Measurements from ENCODE around the gene CCDC186. TPM values are rescaled to one million over a fixed set of nuclear protein-coding genes. Genes with fewer than 3 reads are reported as not detected.

The CCDC186 gene
- total RNA-seq (10 to 100 TPM; 10.5 to 16.5 (median 11.4) TPM), polyA plus RNA-seq (1 to 10 TPM; 1.9 to 8.9 (median 3.8) TPM)
- long read RNA-seq, donor 1, partial matches to known transcripts, result 4 of 7 reads
- long read RNA-seq, donor 1, other reads (novel, unspliced or antisense), result 2 of 7 reads
- long read RNA-seq, donor 2, partial matches to known transcripts, result 3 of 7 reads
- long read RNA-seq, donor 2, other reads (novel, unspliced or antisense), result 2 of 7 reads

DNA sequence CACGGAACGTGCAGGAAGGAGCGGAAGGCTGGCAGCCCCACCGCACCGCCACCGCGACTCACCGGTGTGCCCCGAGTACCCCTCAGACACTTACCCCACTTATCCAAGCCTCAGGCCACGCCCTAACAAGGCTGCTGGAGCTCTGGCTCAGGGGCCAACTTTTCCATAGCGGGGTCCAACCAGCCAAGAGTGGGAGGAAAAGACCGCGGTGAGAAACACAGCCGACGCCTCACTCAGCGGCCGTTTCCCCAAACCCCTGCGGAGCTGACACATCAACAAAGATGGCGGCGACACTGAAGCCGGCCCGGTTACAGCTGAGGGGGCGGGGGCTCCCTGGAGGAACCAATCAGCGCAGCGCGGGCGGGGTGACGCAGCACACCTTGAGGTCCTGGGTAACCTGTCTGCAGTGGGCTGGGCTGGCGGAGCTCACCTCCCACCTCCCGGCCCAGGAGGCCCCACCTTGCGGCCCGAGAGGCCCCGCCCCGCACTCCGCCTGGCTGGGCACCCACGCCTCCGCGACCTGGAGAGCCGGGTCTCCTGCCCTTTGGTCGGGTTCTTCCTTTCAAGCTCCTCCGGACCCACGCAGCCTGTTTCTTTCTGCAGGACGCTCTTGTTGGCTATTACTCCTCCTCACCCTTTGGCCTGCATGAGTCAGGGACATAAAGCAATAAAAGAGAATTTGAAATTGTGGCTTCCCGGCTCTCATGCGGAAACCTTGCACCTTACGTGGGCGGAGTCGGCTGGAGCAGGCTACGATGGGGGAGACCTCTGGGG is at the start of gene CCDC186:
TSS of gene CCDC186 (minus strand) at position 283 of the 774 bp plus-strand sequence. CDS start 10,935 bp downstream, outside the sequence.
- Histone ChIP-seq H3K27ac (peak within 1 kb of the TSS; percentile 93), H3K4me3 (peak within 1 kb of the TSS; percentile 88), H3K9me3 (peaks cover 14% of the 10 kb centered on the region), H3K27me3 (ENCODE audit: insufficient read depth in 3 of 3, low read length in 2 of 3) (no peaks in the 10 kb centered on the region), H3K36me3 (ENCODE audit: insufficient read depth in 1 of 2, low read depth in 1 of 2) (peaks cover 0 to 18% of the 10 kb centered on the region in 2 donors), H3K4me1 (peaks cover 7% of the 10 kb centered on the region)
- 0% methylated on average over 44 to 49 of the region's 49 CpGs for WGBS, 3 donors
- ATAC-seq (peak; percentile 98 to 99 (median 99)), DNase-seq (peak; percentile 94 to 96)
- intact Hi-C loops (cut with DNase I), result loop anchor here in 1 of 2 donors (10.0 kb wide), 1 partner anchor 91 kb away; no protein-coding TSS in a partner anchor
- TF ChIP-seq, protein P1, sequence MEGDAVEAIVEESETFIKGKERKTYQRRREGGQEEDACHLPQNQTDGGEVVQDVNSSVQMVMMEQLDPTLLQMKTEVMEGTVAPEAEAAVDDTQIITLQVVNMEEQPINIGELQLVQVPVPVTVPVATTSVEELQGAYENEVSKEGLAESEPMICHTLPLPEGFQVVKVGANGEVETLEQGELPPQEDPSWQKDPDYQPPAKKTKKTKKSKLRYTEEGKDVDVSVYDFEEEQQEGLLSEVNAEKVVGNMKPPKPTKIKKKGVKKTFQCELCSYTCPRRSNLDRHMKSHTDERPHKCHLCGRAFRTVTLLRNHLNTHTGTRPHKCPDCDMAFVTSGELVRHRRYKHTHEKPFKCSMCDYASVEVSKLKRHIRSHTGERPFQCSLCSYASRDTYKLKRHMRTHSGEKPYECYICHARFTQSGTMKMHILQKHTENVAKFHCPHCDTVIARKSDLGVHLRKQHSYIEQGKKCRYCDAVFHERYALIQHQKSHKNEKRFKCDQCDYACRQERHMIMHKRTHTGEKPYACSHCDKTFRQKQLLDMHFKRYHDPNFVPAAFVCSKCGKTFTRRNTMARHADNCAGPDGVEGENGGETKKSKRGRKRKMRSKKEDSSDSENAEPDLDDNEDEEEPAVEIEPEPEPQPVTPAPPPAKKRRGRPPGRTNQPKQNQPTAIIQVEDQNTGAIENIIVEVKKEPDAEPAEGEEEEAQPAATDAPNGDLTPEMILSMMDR (IDR thresholded peaks at IDR 0.05), result no peak

DNA sequence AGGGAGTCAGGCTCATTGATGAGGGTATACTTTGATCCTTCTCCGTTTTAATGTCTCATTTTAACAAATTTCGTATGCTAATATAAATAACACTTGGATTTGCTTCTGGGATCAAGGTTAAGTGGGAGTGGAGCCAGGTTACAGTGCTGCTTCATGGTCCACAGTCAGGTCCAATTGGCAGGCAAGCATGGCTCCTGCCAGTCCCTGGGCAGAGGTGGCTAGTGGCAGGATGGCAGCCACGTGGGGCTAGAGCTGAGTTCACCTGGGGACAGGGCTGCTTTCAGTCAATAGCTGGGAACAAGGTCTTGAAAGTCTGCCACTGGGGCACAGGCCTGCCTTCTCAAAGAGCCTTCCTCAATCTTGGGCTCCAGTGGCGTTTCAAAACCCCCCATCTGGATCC is 49.1 kb upstream of the CCDC186 start:
- peak in 2 of 4 donors; percentile 58 to 74 for ATAC-seq
- 31 to 42% (median 37%) methylated on average over 4 of the region's 4 CpGs for WGBS, 3 donors
- DNase-seq, result no peak

DNA sequence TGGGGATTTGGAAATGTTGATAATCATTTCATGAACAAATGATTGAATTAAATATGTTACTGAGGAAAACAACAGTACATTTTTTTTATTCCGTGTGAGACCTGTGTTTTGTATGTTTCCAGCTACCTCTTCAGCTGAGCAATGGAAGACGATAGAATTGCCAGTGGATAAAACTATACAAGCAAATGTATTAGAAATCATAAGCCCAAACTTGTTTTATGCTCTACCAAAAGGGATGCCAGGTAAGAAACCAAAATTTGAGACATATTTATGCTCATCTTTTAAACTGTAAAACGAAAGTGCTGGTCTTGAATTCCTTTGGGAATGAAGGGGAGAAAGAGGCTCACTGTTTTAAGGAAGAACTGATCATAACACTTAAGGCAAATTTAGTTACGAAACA is 47.2 kb upstream of the CCDC186 start:
- peaks cover 3% of the 10 kb centered on the region for H3K4me1 ChIP-seq
- no peaks in the 10 kb centered on the region for H3K27me3 ChIP-seq (ENCODE audit: insufficient read depth in 3 of 3, low read length in 2 of 3)
- no peak for ATAC-seq
- TF ChIP-seq, protein P1 (IDR thresholded peaks at IDR 0.05), result no peak
- WGBS, 3 donors, result 75 to 78% (median 76%) methylated on average over 4 of the region's 4 CpGs
- no peaks in the 10 kb centered on the region for H3K9me3 ChIP-seq
- H3K36me3 ChIP-seq (ENCODE audit: insufficient read depth in 1 of 2, low read depth in 1 of 2), result no peaks in the 10 kb centered on the region
- no peak overlapping the region for H3K27ac ChIP-seq
- intact Hi-C loops (cut with DNase I), result no loop called here
- H3K4me3 ChIP-seq, result no peak overlapping the region
- DNase-seq, result no peak

More for the DNA sequence above, 49.1 kb upstream of the CCDC186 start:
- TF ChIP-seq, protein P1 (IDR thresholded peaks at IDR 0.05), result no peak
- H3K4me1 ChIP-seq, result peaks cover 3% of the 10 kb centered on the region
- H3K27me3 ChIP-seq (ENCODE audit: insufficient read depth in 3 of 3, low read length in 2 of 3), result no peaks in the 10 kb centered on the region
- no peaks in the 10 kb centered on the region for H3K36me3 ChIP-seq (ENCODE audit: insufficient read depth in 1 of 2, low read depth in 1 of 2)
- intact Hi-C loops (cut with DNase I), result no loop called here
- no peak overlapping the region for H3K4me3 ChIP-seq
- H3K9me3 ChIP-seq, result no peaks in the 10 kb centered on the region
- H3K27ac ChIP-seq, result no peak overlapping the region

DNA sequence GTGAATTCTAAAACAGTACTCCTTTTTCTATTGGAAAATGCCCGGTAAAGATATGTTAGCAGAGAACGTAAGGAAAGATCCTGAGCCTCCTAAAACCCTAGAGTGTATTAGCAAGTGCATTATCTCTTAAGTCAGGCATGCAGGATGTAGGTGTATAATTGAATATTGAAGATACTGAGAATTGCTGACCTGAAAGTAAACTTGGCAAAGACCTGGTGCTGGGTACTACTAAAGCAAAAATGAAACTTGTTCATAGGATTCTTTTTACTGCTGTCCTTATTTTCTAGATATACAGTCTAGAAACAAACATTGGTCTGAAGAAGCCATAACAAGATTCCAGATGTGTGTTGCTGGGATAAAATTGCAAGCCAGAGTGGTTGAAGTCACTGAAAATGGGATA is 46.3 kb upstream of the CCDC186 start:
- DNase-seq, result no peak
- TF ChIP-seq, protein P1 (IDR thresholded peaks at IDR 0.05), result no peak

More for the DNA sequence above, 46.3 kb upstream of the CCDC186 start:
- Histone ChIP-seq H3K9me3 (no peaks in the 10 kb centered on the region), H3K27ac (no peak overlapping the region), H3K4me3 (no peak overlapping the region), H3K27me3 (ENCODE audit: insufficient read depth in 3 of 3, low read length in 2 of 3) (no peaks in the 10 kb centered on the region), H3K36me3 (ENCODE audit: insufficient read depth in 1 of 2, low read depth in 1 of 2) (no peaks in the 10 kb centered on the region), H3K4me1 (peaks cover 3% of the 10 kb centered on the region)
- 79 to 90% (median 83%) methylated on average over 2 of the region's 2 CpGs for WGBS, 3 donors
- intact Hi-C loops (cut with DNase I), result no loop called here
- ATAC-seq, result no peak

Measured in psoas muscle (tissue), 8 donors.